Nephron (organoid): ENCODE data around the gene TOLLIP.

Source experiments
- H3K27ac Mint-ChIP-seq, 3 experiments: 2 replicates each; pipeline ENCODE4 v1.8.0; 2020; ENCODE audit warnings: mixed read lengths in 3 of 3, mild to moderate bottlenecking in 2 of 3, moderate library complexity in 1 of 3
- H3K27me3 Mint-ChIP-seq: 2 replicates; pipeline ENCODE4 v1.8.0; 2021; ENCODE audit warnings: low read depth, mild to moderate bottlenecking, moderate library complexity, mixed read lengths
- H3K36me3 Mint-ChIP-seq: 2 replicates; pipeline ENCODE4 v1.8.0; 2020; ENCODE audit warnings: low read depth, mixed read lengths
- H3K4me1 Mint-ChIP-seq: 2 replicates; pipeline ENCODE4 v1.8.0; 2020; ENCODE audit warnings: mixed read lengths
- H3K4me3 Mint-ChIP-seq, 3 experiments: 2 replicates each; pipeline ENCODE4 v1.8.0; 2020; ENCODE audit warnings: mild to moderate bottlenecking in 3 of 3, mixed read lengths in 3 of 3, moderate library complexity in 2 of 3
- H3K9me3 Mint-ChIP-seq: 2 replicates; pipeline ENCODE4 v1.8.0; 2020; ENCODE audit warnings: mixed read lengths
- TF ChIP-seq, protein P1 (sequence below), 3 experiments: fragments of 200-600 bp; sonication (generic); IDR thresholded peaks; one replicate each; pipeline ENCODE4 v1.5.0; 2021; ENCODE audit warnings: antibody characterized with exemption in 3 of 3; ENCODE audit not compliant: unreplicated experiment in 3 of 3

TOLLIP gene

DNA sequence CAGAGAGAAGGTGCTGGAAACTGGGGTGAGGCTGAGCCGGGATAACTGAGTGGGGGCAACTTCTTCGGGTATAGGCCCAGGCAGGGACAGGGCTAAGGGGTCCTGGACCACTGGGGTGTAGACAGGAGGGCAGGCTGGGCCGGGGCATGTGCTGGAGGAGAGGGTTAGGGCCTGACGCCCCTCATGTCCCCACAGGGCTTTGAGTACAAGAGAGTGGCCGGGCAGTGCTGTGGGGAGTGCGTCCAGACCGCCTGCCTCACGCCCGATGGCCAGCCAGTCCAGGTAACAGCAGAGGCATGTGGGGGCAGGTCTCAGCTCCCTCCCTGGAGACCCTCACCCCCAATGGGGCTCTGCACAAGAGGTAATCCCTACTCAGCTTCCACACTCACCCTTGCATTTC, 49.9 kb downstream of the TOLLIP start:
- Mint-ChIP-seq H3K27me3 (no peaks in the 10 kb centered on the region), H3K9me3 (peaks cover 3% of the 10 kb centered on the region), H3K36me3 (peaks cover 3% of the 10 kb centered on the region), H3K27ac (no peak overlapping the region), H3K4me3 (no peak overlapping the region), H3K4me1 (no peaks in the 10 kb centered on the region)
- TF ChIP-seq, protein P1, sequence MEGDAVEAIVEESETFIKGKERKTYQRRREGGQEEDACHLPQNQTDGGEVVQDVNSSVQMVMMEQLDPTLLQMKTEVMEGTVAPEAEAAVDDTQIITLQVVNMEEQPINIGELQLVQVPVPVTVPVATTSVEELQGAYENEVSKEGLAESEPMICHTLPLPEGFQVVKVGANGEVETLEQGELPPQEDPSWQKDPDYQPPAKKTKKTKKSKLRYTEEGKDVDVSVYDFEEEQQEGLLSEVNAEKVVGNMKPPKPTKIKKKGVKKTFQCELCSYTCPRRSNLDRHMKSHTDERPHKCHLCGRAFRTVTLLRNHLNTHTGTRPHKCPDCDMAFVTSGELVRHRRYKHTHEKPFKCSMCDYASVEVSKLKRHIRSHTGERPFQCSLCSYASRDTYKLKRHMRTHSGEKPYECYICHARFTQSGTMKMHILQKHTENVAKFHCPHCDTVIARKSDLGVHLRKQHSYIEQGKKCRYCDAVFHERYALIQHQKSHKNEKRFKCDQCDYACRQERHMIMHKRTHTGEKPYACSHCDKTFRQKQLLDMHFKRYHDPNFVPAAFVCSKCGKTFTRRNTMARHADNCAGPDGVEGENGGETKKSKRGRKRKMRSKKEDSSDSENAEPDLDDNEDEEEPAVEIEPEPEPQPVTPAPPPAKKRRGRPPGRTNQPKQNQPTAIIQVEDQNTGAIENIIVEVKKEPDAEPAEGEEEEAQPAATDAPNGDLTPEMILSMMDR (IDR thresholded peaks at IDR 0.05; ENCODE audit: unreplicated experiment in 3 of 3), result no peak

DNA sequence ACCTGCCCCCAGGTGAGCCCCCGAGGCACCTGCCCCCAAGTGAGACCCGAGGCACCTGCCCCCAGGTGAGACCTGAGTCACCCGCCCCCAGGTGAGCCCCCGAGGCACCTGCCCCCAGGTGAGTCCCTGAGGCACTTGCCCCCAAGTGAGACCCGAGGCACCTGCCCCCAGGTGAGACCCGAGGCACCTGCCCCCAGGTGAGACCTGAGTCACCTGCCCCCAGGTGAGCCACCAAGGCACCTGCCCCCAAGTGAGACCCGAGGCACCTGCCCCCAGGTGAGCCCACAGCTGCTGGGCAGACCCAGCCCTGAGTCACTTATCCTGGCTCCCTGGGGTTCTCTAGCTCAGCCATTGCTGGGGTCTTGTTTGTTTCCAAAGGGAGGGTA, 50.4 kb downstream of the TOLLIP start:
- Mint-ChIP-seq H3K27ac (no peak overlapping the region), H3K27me3 (no peaks in the 10 kb centered on the region), H3K4me3 (no peak overlapping the region), H3K9me3 (no peaks in the 10 kb centered on the region), H3K4me1 (no peaks in the 10 kb centered on the region), H3K36me3 (no peaks in the 10 kb centered on the region)
- TF ChIP-seq, protein P1 (IDR thresholded peaks at IDR 0.05; ENCODE audit: unreplicated experiment in 3 of 3), result no peak

DNA sequence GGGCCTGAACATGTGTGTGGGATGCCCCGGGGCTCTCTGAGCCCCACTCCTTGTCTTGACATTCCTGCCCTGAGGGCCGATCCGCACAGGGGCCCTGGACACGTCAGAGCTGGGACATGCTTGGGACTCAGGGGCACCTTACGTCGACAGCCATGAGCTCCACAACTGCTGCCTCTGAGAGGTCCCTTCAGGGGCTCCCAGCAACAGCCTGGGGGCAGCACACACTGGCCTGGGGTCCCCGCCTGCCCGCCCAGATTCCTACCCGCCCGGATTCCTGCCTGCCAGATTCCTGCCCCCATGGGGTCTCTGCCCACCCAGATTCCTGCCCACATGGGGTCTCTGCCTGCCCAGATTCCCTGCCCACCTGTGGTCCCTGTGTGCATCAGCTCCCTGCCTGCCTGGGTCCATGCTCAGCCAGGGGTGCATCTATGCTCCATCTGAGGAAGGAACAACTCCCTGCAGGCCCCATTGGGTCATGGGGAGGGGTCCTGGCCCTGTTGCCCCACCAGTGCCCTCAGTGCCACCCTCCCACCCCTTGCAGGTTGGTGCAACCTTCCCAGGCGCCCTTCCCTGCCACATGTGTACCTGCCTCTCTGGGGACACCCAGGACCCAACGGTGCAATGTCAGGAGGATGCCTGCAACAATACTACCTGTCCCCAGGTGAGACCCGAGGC, 50.9 kb downstream of the TOLLIP start:
- Mint-ChIP-seq H3K9me3 (peaks cover 2% of the 10 kb centered on the region), H3K27ac (no peak overlapping the region), H3K4me3 (no peak overlapping the region), H3K4me1 (no peaks in the 10 kb centered on the region), H3K27me3 (no peaks in the 10 kb centered on the region), H3K36me3 (no peaks in the 10 kb centered on the region)
- TF ChIP-seq, protein P1 (IDR thresholded peaks at IDR 0.05; ENCODE audit: unreplicated experiment in 3 of 3), result no peak

DNA sequence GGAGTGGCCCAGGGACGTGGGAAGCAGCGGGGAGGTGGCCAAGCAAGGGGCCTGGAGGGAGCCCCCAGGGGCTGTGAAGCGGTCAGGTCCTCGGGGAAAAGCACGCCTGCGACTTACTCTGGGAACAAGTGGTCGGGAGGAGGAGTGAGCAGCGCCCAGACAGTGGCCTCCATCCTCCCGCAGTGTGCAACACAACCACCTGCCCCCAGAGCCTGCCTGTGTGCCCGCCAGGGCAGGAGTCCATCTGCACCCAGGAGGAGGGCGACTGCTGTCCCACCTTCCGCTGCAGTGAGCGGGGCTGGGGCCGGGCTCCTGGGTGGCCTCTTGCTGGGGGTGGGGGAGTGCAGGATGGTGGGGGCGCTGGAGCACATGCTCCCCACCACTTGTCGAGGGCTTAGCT, 51.5 kb downstream of the TOLLIP start:
- TF ChIP-seq, protein P1 (IDR thresholded peaks at IDR 0.05; ENCODE audit: unreplicated experiment in 3 of 3), result no peak
- no peaks in the 10 kb centered on the region for H3K36me3 Mint-ChIP-seq
- no peak overlapping the region for H3K4me3 Mint-ChIP-seq
- no peaks in the 10 kb centered on the region for H3K27me3 Mint-ChIP-seq
- H3K9me3 Mint-ChIP-seq, result peaks cover 2% of the 10 kb centered on the region
- no peaks in the 10 kb centered on the region for H3K4me1 Mint-ChIP-seq
- no peak overlapping the region for H3K27ac Mint-ChIP-seq

DNA sequence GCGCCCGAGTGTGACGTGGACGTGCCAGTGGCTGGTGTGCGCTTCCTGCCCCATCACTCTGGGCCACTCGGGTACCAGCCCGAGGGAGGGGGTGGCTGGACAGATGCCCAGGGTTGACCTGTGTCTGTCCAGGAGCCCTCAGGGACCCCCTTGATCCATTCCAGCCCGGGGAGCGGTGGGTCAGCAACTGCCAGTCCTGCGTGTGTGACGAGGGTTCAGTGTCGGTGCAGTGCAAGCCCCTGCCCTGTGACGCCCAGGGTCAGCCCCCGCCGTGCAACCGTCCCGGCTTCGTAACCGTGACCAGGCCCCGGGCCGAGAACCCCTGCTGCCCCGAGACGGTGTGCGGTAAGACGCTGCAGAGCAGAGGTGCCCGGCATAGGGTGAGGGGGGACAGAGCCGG, 52.1 kb downstream of the TOLLIP start:
- TF ChIP-seq, protein P1 (IDR thresholded peaks at IDR 0.05; ENCODE audit: unreplicated experiment in 3 of 3), result no peak
- Mint-ChIP-seq H3K4me3 (no peak overlapping the region), H3K9me3 (peaks cover 2% of the 10 kb centered on the region), H3K27me3 (no peaks in the 10 kb centered on the region), H3K36me3 (no peaks in the 10 kb centered on the region), H3K27ac (no peak overlapping the region), H3K4me1 (no peaks in the 10 kb centered on the region)
